ENCODE results near the gene TMEM74B.
"Not testable (repeated sequence)": the region's sequence is repeated elsewhere in the genome, so short reads cannot be mapped to it uniquely, and the experiment has no call there.

TMEM74B gene

DNA sequence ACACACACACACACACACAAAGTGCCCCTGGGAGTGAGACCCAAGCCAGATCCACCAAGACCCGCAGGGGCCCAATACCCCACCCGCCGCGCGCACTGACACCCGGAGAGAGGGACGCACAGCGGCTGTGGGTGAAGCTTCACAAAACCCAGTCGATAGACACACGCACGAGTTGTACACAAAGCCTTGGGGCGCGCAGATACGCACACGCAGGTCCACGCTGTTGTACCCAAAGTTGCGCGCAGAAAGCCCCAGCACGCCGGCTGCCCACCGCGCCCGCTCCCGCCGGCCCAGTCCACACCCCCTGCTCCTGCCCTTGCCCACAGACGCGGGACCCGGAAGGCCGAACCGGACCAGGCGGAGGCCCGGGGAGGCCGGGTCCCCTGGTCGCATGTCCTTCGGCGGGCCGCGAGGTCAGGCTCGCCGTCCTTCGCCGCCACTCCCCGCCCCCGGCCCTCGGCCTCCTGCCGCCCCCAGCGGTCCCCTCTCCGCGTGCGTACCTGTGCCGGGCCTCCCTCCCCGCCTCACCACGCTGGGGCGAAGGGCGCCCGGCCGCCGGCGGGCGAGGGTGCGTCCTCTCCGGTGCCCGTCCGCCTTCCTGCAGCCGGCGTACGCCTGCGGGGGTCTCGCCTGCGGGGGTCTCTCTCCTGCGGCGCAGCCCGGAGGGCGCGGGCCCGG is at the start of gene TMEM74B:
TSS of gene TMEM74B (minus strand) at position 344 of the 678 bp plus-strand sequence. CDS start 1,180 bp downstream, outside the sequence.
- no peak for DNase-seq

DNA sequence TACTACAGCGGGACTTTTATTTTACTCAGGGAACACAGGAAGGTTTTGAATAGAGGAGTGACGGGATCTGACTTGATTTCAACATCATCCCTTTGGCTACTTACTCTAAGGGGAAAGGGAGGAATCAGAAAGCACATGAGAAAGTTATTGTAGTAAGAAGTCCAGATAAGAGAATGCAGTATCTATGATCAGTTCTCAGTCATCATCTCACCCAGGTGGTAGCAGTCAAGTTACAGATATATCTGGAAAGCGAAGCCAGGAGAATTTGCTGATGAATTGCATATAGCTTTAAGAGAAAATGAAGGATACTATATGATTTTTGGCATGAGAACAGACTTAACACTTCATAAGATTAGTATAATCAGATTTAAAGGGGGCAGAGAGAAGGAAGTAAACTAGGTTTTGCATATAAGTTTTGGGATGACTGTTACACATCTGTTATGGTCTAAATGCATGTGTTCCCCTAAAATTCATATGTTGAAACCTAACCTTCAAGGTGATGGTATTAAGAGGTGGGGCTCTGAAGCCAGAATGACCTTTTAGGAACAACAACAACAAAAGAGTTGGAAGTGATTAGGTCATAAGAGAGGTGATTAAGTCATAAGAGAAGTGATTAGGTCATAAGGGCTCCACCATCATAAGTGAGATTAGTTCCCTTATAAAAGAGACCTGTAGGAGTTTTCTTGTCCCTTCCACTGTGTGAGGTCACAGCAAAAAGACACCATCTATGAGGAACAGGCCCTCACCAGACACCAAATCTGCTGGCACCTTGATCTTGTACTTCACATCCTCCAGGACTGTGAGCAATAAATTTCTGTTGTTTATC is 47.7 kb upstream of the TMEM74B start:
- DNase-seq: no peak

DNA sequence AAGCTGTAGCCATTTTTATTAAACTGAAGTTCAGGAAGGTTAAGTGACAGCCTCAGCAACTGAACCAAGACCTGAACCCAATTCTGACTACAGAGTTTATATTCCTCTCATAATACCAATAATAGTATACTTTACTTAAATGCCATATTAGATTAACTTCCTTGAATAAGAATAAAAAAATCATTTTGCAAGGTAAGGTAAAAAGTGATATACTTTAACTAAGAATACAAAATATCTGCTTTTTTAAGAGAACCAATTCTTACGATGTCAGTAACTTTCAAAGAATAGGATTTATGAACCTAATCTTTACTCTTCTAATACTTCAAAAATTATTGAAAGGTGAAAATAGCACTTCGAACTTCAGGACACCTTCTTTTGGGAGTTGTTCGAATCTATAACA is 44.8 kb upstream of the TMEM74B start:
- no peak for DNase-seq

DNA sequence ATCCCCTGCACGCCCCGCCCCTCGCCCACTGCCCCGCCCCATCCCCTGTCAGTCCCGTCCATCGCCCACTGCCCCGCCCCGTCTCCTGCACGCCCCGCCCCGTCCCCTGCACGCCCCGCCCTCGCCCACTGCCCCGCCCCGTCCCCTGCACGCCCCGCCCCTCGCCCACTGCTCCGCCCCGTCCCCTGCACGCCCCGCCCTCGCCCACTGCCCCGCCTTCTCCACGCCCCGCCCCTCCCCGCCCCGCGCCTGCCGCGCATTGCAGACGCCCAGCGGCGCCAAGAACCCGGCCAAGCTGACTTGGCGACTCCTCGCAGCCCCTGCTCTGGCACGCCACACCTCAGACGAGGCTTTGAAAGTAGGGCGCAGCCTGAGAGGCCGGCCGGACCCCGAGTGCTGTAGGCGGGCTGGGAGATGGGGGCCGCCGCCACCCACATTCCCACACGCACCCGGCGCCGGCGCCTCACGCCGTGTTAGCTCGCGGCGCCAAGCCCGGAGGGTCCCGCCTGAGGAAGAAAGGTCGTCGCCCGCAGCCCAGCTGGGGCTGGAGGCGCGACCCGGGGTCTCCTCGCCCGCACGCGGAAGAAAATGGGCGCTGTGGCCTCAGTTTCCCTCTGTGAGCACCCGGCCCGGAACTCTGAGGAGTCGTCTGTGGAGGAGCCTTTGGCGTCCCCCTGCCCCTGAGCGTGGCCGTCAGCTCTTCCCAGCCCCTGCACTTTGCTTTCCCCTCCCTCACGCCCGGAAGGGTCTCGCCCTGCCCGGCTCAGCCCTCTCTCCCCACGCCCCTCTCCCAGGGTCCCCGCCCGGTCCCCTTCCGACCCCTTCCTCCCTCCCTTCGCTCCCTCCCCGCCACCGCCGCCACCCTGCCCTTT is 41.2 kb upstream of the TMEM74B start, which contains the start of gene RAD21L1:
TSS of gene RAD21L1 (plus strand) at position 262 of the 872 bp plus-strand sequence. CDS start 2,410 bp downstream, outside the sequence.
- DNase-seq: peak; percentile 79

DNA sequence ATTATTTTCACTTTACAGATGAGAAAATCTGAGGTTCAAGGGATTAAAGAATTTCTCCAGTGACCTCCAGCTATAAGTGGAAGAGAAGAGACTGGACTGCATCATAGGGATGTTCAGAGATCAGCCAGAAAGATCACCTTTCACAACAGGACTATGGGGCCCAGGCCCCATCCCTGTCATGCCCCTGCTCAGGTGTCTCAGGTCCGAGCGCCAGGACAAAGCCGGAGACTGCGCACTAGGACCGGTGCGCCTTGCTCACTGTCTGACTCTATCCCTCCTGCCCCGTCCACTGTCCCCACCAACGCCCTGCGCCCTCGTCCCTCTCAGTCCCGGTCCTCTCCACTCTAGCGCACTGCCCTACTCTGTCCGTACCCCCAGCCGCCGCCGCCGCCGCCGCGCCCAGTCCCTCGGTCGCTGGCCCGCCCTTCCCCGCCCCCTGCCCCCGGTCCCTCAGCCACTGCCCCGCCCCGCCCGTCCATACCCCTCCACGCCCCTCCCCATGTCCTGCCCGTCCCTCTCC is 40.5 kb upstream of the TMEM74B start:
- no peak for DNase-seq

DNA sequence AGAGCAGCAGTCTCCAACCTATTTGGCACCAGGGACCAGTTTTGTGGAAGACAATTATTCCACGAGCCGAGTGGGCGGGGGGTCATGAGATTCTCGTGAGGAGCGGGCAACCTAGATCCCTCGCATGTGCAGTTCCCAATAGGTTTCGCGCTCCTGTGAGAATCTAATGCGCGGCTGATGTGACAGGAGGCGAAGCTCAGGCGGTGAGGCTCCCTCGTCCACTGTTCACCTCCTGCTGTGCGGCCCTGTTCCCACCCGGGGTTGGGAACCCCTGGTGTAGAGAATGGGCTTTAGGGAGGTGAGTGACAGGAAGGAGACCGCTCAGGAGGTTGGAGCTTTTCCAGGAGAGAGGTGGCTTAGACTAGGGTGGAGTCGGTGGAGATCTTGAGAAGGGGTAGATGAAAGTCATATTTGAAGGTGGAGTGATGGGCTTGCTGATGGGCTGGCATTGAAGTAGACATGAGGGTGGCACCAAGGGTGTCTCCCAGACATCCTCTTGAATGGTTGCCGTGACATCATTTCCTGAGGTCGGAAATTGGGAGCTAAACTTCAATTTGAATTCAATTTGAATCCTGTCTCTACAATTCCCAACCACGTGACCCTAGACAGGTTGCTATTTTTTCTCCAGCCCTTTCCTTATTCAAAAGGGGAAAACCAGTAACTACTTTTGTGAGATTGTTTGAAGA is 39.6 kb upstream of the TMEM74B start:
- DNase-seq: no peak

DNA sequence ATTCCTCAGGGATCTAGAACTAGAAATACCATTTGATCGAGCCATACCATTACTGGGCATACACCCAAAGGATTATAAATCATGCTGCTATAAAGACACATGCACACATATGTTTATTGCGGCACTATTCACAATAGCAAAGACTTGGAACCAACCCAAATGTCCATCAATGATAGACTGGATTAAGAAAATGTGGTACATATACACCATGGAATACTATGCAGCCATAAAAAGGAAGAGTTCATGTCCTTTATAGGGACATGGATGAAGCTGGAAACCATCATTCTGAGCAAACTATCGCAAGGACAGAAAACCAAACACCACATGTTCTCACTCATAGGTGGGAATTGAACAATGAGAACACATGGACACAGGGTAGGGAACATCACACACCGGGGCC is 38.0 kb upstream of the TMEM74B start:
- not testable (repeated sequence) for DNase-seq

DNA sequence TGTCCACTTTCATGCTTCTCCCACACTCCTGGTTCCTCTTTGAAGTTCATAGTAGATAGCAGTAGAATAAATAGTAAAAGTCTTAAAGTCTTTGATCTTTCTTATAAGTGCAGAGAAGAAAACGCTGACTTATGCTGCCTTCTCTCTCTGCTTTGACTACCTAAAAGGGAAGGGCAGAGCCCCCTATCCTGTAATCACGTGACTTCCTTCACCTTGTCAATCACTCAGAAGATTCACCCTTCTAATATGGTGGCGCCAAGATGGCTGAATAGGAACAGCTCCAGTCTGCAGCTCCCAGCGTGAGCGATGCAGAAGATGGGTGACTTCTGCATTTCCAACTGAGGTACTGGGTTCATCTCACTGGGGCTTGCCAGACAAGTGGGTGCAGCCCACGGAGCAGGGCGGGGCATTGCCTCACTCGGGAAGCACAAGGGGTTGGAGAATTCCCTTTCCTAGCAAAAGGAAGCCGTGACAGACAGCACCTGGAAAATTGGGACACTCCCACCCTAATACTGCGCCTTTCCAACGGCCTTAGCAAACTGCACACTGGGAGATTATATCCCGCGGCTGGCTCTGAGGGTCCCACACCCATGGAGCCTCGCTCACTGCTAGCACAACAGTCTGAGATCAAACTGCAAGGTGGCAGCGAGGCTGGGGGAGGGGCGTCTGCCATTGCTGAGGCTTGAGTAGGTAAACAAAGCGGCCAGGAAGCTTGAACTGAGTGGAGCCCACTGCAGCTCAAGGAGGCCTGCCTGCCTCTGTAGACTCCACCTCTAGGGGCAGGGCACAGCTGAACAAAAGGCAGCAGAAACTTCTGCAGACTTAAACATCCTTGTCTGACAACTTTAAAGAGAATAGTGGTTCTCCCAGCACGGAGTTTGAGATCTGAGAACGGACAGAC is 32.0 kb upstream of the TMEM74B start:
- not testable (repeated sequence) for DNase-seq

DNA sequence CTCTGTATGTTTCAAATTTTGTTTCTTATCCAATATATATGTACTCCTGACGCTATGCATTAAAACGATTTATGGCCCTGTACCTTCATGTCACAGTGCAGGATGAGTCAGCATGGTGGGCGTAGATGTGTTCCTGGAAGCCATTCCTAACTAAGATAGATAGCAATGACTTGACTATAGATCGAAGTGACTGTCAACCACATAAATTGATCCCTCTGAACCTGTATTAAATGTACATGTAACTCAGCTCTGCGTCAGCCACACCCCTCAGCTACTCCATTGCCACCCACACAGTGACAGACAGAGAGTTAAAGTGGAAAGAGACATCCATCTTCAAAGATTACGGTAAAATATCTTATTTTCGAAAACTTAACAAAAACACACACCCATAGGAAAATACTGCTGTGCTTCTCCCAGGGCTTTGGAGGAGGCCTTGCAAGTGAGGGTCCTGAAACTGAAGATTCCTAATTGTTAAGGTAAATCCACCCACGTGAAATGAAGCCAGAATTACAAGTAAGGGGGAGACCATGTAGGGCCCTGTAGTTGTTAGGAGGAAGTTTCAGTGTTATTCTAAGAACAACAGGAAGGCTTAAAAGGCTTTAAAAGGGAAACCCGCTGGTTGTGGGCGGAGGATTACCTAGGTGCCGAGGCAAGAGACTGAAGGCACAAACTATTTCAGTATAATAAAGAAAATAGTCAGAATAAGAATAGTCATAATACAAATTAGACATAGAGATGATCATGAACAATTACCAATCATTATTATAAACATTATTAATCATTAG is 30.8 kb upstream of the TMEM74B start:
- peak; percentile 21 for DNase-seq

DNA sequence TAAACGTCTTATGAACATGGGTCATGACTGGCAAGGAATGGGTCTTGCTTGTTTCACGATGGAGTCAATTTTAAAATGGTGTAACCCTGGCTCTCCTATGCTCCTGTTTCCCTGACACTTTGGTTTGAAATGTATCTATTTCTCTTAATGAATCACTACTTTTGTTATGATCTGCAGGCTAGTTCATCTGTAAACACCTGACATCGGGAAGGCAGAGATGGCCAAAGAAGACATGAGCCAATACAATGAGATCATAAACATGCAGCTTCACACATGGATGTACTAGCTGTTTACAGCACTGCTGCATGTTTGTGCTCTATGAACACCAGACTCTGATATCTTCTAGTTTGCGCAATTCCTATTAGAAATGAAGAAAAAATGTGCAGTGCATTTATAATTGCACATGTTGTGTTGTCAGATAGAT is 30.1 kb upstream of the TMEM74B start:
- no peak for DNase-seq

DNA sequence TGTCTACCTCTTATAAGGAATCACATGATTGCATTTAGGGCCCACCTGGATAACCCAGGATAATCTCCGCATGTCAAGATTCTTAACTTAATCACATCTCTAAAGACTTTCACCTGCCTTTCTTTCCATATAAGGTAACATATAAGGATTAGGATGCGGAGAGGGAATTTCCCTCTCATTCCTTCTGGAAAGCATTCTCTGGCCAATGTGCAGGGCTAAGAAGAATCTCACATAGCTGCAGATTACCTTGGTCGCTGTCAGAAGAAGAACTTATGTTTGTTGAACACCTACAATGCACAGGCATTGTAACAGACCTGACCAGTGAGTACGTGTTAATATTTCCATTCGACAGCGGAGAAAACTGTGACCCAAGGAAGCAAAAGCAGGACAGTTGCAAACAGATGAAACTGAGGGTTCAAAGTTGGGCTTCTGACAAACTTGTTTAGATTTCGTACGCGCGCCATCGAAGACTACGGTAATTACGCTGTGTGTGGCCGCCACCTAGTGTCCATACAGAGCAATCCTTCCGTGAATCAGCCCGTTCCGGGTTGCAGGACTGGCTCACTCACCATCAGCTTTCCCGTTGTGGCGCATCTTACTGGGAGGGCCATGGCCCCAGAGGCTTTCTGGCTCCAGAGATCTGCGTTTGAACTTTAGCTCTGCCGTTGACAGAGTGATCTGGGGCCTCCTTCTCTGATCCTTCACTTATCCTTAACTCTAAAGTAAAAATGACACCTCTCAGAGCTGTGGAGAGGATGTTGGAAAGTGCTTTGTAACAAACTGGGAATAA is 28.0 kb upstream of the TMEM74B start:
- DNase-seq: peak; percentile 68

DNA sequence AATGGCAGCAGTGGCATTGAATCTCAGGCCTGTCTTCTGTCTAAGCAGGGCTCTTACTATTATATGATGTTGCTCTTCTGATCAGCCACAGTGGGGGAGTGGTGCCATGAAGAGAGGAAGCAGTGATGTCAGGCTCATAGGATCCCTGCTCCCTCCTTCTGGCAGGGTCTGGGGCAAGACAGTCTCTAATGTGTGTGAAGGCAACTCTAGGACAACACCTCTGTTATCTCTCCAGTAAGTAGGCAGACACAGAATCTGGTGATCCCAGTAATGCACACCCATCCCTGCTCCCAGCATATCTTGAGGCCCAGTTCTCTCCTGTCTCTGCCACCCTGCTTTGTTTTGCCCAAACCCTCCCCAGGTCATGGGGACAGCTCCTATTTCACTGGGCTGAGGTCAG is 27.2 kb upstream of the TMEM74B start:
- no peak for DNase-seq

DNA sequence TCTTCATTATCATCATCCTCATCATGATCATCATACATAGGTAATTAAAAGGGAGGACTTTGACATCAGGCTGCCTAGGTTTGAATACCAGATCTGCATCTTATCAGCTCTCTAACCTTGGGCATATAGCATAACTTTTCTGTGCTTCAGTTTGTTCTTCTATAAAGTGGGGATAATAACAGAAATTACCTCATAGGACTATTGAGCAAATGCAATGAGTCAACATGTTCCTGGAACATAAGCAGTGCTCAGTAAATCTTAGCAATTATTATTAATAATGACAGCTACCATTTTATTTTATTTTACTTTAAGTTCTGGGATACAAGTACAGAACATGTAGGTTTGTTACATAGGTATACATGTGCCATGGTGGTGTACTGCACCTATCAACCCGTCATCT is 25.7 kb upstream of the TMEM74B start:
- no peak for DNase-seq

DNA sequence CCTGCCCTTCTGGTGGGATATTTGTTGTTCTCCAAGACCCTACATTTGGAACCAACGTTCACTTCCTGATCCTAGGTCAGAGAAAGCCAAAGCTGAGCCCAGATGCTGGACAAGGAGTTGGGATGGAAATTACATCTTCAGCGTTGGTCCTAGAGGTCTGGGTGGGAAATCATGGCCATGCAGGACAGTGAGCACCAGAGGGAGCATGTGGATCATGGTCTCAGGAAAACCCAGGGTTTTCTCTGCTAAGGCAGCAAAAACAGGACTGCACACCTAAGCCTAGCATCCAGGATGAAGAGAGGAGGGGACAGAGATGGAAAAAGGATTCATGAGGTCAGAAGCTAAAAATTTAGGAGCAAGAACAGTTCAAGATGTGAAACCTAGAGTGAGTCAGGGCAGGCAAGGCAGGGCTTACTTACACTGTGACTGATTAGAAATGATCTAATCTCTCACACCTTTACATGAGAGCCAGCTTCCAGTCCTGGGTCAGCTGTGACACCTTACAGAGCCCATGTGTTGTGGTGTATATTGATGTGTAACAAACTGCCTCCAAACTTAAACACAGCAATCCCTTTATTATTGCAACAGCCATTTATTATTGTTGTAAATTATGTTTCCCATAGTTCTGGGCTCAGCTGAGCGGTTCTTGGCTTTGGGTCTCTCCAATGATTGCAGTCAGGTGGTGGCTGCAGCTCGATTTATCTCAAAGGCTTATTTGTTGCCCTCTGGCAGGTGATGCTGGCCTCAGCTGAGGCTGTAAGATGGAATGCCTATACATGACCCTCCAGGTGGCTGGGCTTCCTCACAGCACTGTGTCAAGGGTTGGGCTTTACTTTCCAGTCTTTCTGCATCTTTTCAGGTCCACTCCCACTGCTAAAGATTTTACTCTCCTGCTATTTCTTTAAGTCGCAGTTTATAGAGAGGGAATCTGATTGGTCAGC is 24.9 kb upstream of the TMEM74B start:
- DNase-seq: no peak

DNA sequence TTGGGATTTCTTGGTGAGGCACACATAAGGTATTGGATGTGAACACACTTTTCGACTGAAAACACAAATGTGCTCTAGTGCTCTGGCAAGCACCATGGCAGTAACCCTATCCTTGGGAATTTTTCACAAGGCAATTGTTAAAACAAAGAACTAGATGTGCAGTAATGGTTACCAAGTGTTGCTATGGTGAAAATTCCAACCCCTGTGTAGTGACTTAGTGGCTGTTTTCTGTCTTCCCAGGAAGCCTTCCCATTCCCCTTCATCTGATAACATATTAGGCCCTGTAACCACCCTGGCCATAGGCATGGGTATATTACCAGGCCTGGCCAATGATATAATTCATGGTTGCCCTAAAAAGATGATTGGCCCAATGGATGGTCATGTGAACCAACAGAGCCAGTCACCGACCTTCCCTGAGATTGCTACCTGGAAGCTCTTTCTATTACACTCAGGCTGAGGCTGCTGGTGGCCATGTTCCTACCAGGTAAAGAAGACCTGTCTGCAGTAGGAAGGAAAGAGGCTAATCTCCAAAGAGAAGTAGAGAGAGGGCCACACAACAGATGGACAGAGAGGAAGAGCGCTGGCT is 22.6 kb upstream of the TMEM74B start:
- no peak for DNase-seq

DNA sequence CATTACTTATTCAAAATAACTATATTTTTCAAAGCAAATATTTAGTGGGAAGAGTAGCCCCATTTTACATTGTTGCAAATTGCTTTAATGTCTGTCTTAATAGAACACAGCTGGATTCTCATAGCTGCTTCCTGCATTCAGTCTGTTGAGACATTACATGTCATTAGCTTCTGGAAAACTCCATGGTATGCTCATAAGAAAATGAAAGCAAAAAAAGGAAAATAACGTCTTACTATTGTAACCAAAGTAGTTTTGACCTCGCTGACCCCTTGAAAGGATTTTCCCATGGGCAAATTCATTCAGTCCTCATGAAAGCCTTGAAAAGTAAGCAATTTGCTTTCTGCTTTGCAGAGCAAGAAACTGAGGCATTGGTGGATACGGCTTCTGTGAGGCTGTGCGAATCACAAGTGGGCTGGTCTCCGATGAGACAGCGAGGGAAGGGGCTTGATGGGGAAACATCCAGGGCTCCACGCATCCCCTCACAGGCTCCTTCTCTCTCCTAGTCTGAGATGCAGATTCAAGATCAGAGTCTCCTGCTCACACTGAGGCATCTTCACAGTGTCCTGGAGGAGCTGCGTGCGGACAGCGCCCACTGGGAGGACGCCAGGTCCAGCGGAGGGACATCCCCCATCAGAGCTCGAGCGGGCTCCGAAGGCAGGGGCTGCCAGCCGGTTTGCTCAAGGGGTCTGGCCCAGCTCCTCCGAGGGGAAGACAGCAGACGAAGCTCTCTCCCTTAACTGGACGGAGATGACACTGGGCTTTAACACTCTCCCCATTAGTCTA is 21.8 kb upstream of the TMEM74B start:
- no peak for DNase-seq

DNA sequence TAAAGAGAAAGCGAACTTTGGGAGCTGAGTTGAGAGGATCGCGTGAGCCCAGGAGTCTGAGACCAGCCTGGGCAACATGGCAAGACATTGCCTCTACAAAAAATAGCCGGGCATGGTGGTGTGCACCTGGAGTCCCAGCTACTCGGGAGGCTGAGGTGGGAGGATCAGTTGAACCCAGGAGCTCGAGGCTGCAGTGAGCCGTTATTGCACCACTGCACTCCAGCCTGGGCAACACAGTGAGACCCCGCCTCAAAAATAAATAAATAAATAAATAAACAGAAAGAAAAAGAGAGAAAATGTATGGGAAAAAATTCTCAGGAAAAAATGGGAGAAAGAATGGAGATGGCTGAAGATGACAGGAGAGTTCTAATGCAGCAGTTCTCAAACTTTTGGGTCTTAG is 21.0 kb upstream of the TMEM74B start:
- DNase-seq: no peak

All from CD4-positive, alpha-beta T cell treated with Interleukin-21 for 1 hour (primary cell).